HEK293 (cell line): ENCODE results near the gene NAPSA.

Source experiments
- BCL11A ChIP-seq: fragments of 450-650 bp; formaldehyde crosslinking; IDR thresholded peaks from 2 replicates; pipeline ENCODE4 v1.5.1; 2016; ENCODE audit warnings: low read depth, missing biosample characterization, missing genetic modification characterization
- BCL6B ChIP-seq: fragments of 450-650 bp; formaldehyde crosslinking; IDR thresholded peaks from 2 replicates; pipeline ENCODE4 v1.5.1; 2017; ENCODE audit warnings: missing biosample characterization, missing genetic modification characterization
- HOXD13 ChIP-seq: sonication (generic); formaldehyde crosslinking; IDR thresholded peaks from 2 replicates; pipeline ENCODE4 v1.8.0; 2022; ENCODE audit warnings: missing genetic modification reagents, borderline replicate concordance
- KLF17 ChIP-seq: fragments of 450-650 bp; formaldehyde crosslinking; IDR thresholded peaks from 2 replicates; pipeline ENCODE4 v1.5.1; 2016; ENCODE audit warnings: missing biosample characterization, missing genetic modification characterization
- SALL2 ChIP-seq: fragments of 450-650 bp; formaldehyde crosslinking; IDR thresholded peaks from 2 replicates; pipeline ENCODE4 v1.5.0; 2017; ENCODE audit warnings: missing biosample characterization, mild to moderate bottlenecking, missing genetic modification characterization, borderline replicate concordance
- ZNF157 ChIP-seq: fragments of 450-650 bp; formaldehyde crosslinking; IDR thresholded peaks from 2 replicates; pipeline ENCODE4 v1.5.1; 2016; ENCODE audit warnings: missing biosample characterization, missing genetic modification characterization
- ZNF211 ChIP-seq: fragments of 450-650 bp; formaldehyde crosslinking; IDR thresholded peaks from 2 replicates; pipeline ENCODE4 v1.5.1; 2016; ENCODE audit warnings: low read depth, missing biosample characterization, missing genetic modification characterization
- ZNF223 ChIP-seq: fragments of 450-650 bp; formaldehyde crosslinking; IDR thresholded peaks from 2 replicates; pipeline ENCODE4 v1.5.1; 2016; ENCODE audit warnings: missing biosample characterization, missing genetic modification characterization
- ZNF23 ChIP-seq: fragments of 450-650 bp; formaldehyde crosslinking; IDR thresholded peaks from 2 replicates; pipeline ENCODE4 v1.5.1; 2016; ENCODE audit warnings: missing biosample characterization, missing genetic modification characterization, borderline replicate concordance
- ZNF239 ChIP-seq: fragments of 450-650 bp; formaldehyde crosslinking; IDR thresholded peaks from 2 replicates; pipeline ENCODE4 v1.5.1; 2016; ENCODE audit warnings: missing biosample characterization, missing genetic modification characterization
- ZNF423 ChIP-seq: fragments of 450-650 bp; formaldehyde crosslinking; IDR thresholded peaks from 2 replicates; pipeline ENCODE4 v1.5.1; 2016; ENCODE audit warnings: missing biosample characterization, missing genetic modification characterization
- ZNF48 ChIP-seq: fragments of 450-650 bp; formaldehyde crosslinking; IDR thresholded peaks from 2 replicates; pipeline ENCODE4 v1.5.1; 2016; ENCODE audit warnings: missing biosample characterization, missing genetic modification characterization
- ZNF513 ChIP-seq: fragments of 450-650 bp; IDR thresholded peaks from 2 replicates; pipeline ENCODE4 v1.5.1; 2018; ENCODE audit warnings: missing biosample characterization, missing genetic modification characterization
- ZNF561 ChIP-seq: fragments of 450-650 bp; IDR thresholded peaks from 2 replicates; pipeline ENCODE4 v1.5.1; 2018; ENCODE audit warnings: missing biosample characterization, missing genetic modification characterization, borderline replicate concordance
- ZNF610 ChIP-seq: fragments of 450-650 bp; formaldehyde crosslinking; IDR thresholded peaks from 2 replicates; pipeline ENCODE4 v1.5.1; 2016; ENCODE audit warnings: missing biosample characterization, missing genetic modification characterization, borderline replicate concordance
- ZNF624 ChIP-seq: fragments of 450-650 bp; formaldehyde crosslinking; IDR thresholded peaks from 2 replicates; pipeline ENCODE4 v1.5.1; 2017; ENCODE audit warnings: missing biosample characterization, missing genetic modification characterization
- ZNF639 ChIP-seq: fragments of 450-650 bp; formaldehyde crosslinking; IDR thresholded peaks from 2 replicates; pipeline ENCODE4 v1.5.1; 2016; ENCODE audit warnings: missing biosample characterization, missing genetic modification characterization
- ZNF670 ChIP-seq: fragments of 450-650 bp; formaldehyde crosslinking; IDR thresholded peaks from 2 replicates; pipeline ENCODE4 v1.5.1; 2016; ENCODE audit warnings: missing biosample characterization, missing genetic modification characterization, low read depth
- ZSCAN23 ChIP-seq: fragments of 450-650 bp; formaldehyde crosslinking; IDR thresholded peaks from 2 replicates; pipeline ENCODE4 v1.5.1; 2016; ENCODE audit warnings: missing biosample characterization, missing genetic modification characterization
- TF ChIP-seq, protein P1 (sequence below): fragments of 450-650 bp; formaldehyde crosslinking; IDR thresholded peaks from 2 replicates; pipeline ENCODE4 v1.5.1; 2016; ENCODE audit warnings: missing biosample characterization, missing genetic modification characterization
- TF ChIP-seq, protein P2 (sequence below): fragments of 450-650 bp; formaldehyde crosslinking; IDR thresholded peaks from 2 replicates; pipeline ENCODE4 v1.5.1; 2016; ENCODE audit warnings: missing biosample characterization, missing genetic modification characterization, borderline replicate concordance
- TF ChIP-seq, protein P3 (sequence below): fragments of 450-650 bp; formaldehyde crosslinking; IDR thresholded peaks from 2 replicates; pipeline ENCODE4; 2016; ENCODE audit warnings: missing biosample characterization, missing genetic modification characterization
- TF ChIP-seq, protein P4 (sequence below): fragments of 450-650 bp; formaldehyde crosslinking; IDR thresholded peaks from 2 replicates; pipeline ENCODE4 v1.5.1; 2017; ENCODE audit warnings: missing biosample characterization, missing genetic modification characterization

NAPSA gene

GRCh38 chr19:50315773-50316448, 49.5 kb downstream of the NAPSA start (continued):
- TF ChIP-seq KLF17 (tag by site-specific recombination) (peak; percentile 95), ZNF513 (tag by site-specific recombination) (peak; percentile 74), ZNF211 (tag by site-specific recombination) (no peak), ZNF423 (tag by site-specific recombination) (no peak), ZNF239 (tag by site-specific recombination) (no peak), SALL2 (tag by site-specific recombination) (0 out of 2 replicates have a peak, but pooled peaks have one; percentile 15), ZSCAN23 (peak; percentile 76; the same call in 1 of the 2 replicates), ZNF223 (no peak), HOXD13 (CRISPR knock-in tag) (no peak), ZNF624 (tag by site-specific recombination) (no peak), BCL11A (tag by site-specific recombination) (no peak), ZNF610 (tag by site-specific recombination) (no peak), ZNF561 (0 out of 2 replicates have a peak, but pooled peaks have one; percentile 19), ZNF670 (tag by site-specific recombination) (no peak), ZNF23 (tag by site-specific recombination) (no peak), BCL6B (tag by site-specific recombination) (no peak), ZNF157 (tag by site-specific recombination) (no peak), ZNF48 (tag by site-specific recombination) (no peak), ZNF639 (tag by site-specific recombination) (no peak)
- TF ChIP-seq, protein P1, sequence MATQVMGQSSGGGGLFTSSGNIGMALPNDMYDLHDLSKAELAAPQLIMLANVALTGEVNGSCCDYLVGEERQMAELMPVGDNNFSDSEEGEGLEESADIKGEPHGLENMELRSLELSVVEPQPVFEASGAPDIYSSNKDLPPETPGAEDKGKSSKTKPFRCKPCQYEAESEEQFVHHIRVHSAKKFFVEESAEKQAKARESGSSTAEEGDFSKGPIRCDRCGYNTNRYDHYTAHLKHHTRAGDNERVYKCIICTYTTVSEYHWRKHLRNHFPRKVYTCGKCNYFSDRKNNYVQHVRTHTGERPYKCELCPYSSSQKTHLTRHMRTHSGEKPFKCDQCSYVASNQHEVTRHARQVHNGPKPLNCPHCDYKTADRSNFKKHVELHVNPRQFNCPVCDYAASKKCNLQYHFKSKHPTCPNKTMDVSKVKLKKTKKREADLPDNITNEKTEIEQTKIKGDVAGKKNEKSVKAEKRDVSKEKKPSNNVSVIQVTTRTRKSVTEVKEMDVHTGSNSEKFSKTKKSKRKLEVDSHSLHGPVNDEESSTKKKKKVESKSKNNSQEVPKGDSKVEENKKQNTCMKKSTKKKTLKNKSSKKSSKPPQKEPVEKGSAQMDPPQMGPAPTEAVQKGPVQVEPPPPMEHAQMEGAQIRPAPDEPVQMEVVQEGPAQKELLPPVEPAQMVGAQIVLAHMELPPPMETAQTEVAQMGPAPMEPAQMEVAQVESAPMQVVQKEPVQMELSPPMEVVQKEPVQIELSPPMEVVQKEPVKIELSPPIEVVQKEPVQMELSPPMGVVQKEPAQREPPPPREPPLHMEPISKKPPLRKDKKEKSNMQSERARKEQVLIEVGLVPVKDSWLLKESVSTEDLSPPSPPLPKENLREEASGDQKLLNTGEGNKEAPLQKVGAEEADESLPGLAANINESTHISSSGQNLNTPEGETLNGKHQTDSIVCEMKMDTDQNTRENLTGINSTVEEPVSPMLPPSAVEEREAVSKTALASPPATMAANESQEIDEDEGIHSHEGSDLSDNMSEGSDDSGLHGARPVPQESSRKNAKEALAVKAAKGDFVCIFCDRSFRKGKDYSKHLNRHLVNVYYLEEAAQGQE = no peak
- TF ChIP-seq, protein P2, sequence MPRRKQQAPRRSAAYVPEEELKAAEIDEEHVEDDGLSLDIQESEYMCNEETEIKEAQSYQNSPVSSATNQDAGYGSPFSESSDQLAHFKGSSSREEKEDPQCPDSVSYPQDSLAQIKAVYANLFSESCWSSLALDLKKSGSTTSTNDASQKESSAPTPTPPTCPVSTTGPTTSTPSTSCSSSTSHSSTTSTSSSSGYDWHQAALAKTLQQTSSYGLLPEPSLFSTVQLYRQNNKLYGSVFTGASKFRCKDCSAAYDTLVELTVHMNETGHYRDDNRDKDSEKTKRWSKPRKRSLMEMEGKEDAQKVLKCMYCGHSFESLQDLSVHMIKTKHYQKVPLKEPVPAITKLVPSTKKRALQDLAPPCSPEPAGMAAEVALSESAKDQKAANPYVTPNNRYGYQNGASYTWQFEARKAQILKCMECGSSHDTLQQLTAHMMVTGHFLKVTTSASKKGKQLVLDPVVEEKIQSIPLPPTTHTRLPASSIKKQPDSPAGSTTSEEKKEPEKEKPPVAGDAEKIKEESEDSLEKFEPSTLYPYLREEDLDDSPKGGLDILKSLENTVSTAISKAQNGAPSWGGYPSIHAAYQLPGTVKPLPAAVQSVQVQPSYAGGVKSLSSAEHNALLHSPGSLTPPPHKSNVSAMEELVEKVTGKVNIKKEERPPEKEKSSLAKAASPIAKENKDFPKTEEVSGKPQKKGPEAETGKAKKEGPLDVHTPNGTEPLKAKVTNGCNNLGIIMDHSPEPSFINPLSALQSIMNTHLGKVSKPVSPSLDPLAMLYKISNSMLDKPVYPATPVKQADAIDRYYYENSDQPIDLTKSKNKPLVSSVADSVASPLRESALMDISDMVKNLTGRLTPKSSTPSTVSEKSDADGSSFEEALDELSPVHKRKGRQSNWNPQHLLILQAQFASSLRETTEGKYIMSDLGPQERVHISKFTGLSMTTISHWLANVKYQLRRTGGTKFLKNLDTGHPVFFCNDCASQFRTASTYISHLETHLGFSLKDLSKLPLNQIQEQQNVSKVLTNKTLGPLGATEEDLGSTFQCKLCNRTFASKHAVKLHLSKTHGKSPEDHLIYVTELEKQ (tag by site-specific recombination) = no peak
- TF ChIP-seq, protein P3, sequence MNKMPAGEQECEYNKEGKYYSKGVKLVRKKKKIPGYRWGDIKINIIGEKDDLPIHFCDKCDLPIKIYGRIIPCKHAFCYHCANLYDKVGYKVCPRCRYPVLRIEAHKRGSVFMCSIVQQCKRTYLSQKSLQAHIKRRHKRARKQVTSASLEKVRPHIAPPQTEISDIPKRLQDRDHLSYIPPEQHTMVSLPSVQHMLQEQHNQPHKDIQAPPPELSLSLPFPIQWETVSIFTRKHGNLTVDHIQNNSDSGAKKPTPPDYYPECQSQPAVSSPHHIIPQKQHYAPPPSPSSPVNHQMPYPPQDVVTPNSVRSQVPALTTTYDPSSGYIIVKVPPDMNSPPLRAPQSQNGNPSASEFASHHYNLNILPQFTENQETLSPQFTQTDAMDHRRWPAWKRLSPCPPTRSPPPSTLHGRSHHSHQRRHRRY (tag by site-specific recombination) = no peak
- TF ChIP-seq, protein P4, sequence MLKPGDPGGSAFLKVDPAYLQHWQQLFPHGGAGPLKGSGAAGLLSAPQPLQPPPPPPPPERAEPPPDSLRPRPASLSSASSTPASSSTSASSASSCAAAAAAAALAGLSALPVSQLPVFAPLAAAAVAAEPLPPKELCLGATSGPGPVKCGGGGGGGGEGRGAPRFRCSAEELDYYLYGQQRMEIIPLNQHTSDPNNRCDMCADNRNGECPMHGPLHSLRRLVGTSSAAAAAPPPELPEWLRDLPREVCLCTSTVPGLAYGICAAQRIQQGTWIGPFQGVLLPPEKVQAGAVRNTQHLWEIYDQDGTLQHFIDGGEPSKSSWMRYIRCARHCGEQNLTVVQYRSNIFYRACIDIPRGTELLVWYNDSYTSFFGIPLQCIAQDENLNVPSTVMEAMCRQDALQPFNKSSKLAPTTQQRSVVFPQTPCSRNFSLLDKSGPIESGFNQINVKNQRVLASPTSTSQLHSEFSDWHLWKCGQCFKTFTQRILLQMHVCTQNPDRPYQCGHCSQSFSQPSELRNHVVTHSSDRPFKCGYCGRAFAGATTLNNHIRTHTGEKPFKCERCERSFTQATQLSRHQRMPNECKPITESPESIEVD (tag by site-specific recombination) = no peak
